RPMI7951 (cell line): ENCODE data around the gene GYPA. TPM values are rescaled to one million over a fixed set of nuclear protein-coding genes. Genes with fewer than 3 reads are reported as not detected.
"Not testable (repeated sequence)": the region's sequence is repeated elsewhere in the genome, so short reads cannot be mapped to it uniquely, and the experiment has no call there.

ENCODE experiments used
- DNase-seq: peaks from one replicate; pipeline ENCODE4 v3.0.0-alpha.2; 2012; ENCODE audit warnings: low read depth
- total RNA-seq: library from RNA; depleted of rRNA; stranded (reverse); fragments of >200 nt; shearing (Covaris generic); gene quantifications from 2 replicates; pipeline ENCODE4 v1.2.3, GENCODE V29; 2014; rRNA removed

The GYPA gene
- not detected in 2 replicates for total RNA-seq

DNA sequence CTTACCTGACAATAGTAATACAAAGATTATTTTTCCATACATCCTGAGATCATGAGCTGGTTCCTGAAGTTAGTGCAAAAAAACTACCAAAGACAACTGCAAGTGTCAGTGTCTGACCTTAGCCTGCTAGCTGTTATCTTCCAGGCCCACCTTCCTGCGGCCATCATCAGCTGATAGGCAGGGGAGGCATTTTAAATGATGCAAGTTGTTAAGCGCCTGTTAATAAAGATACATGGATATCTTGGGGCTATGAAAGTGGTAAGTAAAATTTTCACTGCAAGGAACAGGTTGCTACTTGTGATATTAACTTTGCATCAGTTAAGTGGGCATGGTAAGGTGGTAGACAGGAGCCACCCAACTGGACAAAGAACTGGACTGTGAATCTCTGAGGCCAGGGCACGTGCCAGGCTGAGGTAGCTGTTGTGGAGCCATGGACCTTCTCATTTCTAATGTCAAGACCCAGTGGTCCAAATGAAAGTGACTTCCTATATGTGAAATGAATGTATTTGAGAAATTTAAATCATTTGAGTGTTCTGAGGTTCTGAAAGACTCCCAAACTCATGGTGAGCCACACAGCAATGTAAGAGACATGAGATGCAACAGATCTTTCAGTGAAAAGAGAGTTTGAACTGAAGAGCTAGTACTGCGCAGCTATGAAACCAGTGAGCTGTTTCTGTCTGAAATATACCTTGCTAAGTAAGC is at the start of gene GYPA:
TSS of gene GYPA (minus strand) at position 125 of the 702 bp plus-strand sequence. CDS start at position 42, 83 bp downstream.
- DNase-seq = not testable (repeated sequence)

DNA sequence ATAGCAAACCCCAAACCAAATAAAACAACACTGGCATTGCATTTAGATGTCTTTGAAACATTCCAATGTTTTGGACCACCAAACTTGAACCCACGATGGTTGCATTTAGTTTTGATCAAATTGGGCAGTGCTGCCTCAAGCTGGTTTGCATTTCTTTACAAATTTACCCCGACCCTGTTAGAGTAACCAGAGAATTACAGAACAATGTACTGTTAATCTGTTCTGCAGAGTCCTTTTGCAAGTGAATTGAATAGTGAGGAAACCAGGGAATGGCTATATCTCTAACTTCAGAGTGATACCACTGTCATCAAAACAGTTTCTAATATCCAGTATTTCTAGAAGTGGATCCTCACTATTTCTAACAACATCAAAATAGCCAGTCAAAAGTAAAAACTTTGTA is 49.5 kb upstream of the GYPA start:
- DNase-seq = no peak

DNA sequence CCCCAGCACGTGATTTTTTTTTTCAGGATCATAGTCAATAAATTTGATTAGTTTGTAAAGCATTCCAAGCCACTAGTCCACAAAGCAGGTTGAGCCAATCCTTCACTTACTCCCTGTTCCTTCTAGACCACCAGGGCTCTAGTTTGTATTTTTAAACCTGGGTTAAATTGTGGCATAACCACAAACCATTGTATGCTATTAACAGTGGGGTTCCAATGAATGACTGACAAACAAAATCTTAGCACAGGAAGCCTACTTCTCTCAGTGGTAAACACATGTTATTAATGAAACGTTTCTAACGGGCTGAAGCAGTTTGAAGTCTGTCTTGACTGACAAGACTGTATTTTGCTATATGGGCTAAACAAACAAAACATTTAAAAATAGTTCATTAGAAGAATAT is 48.6 kb upstream of the GYPA start:
- DNase-seq = no peak

DNA sequence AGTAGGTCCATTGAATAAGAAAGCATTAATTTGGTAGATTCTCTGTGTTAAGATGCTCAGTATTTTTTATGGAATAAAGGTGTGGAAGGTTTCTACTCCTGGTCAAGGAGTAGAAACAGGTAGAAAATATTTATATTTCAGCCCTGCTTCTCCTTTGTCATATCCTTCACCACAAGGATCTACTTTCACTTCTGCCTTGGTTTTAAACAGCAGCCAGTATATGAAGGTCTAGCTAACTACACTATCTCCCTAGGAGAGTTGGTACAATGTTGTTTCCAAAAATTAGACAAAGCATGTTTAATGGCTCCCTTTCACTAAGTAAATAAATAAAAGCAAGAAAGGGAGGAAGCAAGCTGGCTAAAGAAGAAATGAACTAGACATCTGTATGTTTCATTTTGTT is 44.6 kb upstream of the GYPA start:
- no peak for DNase-seq

DNA sequence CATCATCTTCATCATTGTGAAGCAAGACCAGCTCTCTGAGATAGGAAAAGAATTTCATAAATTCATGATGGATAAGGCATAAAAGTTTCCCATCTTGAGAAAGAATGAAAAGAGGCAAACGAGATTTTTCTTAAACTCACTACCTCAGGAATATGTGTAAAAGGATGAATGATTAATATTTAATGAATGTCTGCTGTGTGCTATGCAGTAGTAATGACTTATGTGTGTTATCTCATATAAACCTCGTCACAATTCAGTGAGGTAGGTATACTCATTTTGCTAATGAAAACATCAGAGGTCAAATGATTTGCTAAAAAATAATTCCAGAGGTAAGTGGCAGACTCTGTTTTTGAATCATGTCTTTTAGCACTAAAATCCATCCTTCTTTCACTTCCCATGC is 42.6 kb upstream of the GYPA start:
- no peak for DNase-seq

DNA sequence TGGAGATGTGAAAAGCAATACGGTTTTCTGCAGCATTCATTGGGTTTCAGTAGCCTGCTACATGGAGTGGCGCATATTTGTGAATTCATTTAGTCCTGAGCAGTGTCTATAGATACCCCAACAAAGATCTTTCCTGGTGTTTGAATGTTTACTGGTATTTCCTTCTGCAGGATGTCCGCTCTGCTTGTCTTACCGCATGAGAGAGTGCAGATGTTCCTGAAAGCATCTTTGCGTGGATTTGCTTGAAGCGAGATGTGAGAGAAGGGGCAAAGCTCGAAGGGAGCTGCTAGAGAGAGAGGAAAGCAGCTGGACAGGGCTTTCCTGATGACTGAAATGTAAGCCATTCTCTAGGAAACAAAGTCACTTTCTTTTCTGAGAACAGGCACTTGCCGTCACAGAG is 40.9 kb upstream of the GYPA start:
- no peak for DNase-seq

DNA sequence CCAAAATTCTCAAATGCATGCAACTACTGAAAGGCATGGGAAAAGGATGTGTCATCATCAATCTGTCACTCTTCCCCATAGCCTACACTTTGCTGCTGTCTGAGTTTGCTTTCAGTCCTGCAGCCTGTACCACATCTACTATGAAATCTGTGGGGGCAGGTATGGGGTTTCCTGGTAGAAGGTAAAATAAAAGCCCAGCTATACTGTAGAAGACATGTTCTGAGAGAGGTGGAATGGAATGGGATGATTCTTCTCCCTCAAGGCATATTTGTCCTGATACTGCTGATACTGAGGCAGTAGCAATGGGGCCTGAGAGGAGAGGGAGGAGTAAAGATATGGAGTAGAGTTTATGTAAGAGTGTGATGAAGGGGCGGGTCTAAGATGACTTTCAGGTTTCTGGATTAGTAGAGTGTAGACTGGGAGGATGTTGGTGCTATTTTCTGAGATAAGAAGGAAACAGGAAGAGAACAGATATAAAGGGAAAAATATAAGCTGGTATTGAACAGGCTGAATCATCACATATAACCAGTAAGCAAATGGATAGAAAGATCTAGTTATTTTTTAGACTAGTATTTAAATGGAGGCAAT is 38.7 kb upstream of the GYPA start:
- no peak for DNase-seq

DNA sequence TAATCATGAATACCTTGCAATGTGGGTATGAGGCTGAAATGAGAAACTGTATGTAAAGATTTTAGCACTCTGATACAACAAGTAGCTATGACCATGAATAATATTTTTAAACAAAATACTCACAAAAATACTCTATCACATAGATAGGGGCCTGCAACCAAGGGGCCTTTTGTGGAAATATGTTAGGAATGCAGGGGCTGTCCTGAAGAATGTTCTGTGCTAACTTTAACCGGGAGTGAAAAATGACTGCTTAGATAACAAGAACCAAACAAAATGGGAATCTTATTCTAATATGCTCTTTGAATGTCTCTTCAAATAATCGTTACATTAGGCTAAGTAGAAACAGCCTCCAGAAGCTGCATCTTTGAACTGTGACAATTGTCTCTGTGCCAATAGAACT is 37.9 kb upstream of the GYPA start:
- DNase-seq = no peak

DNA sequence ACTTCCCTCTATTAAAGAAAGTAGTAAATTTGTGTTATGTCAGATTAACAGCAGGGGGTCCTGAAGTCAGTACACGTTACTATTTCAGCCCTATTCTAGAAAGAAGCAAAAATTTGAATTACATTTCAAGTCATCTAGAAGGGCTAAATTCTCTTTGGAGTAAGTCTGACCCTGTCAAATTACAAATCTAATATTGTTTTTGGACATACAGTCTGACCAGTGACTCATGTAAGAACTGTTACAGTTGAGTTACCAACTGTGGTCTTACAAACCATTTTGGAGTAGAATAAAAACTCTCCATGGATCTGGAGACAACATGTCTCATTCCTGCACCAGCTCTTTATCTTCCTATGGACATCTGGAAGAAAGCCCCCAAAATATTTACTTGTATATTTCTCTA is 36.0 kb upstream of the GYPA start:
- no peak for DNase-seq

DNA sequence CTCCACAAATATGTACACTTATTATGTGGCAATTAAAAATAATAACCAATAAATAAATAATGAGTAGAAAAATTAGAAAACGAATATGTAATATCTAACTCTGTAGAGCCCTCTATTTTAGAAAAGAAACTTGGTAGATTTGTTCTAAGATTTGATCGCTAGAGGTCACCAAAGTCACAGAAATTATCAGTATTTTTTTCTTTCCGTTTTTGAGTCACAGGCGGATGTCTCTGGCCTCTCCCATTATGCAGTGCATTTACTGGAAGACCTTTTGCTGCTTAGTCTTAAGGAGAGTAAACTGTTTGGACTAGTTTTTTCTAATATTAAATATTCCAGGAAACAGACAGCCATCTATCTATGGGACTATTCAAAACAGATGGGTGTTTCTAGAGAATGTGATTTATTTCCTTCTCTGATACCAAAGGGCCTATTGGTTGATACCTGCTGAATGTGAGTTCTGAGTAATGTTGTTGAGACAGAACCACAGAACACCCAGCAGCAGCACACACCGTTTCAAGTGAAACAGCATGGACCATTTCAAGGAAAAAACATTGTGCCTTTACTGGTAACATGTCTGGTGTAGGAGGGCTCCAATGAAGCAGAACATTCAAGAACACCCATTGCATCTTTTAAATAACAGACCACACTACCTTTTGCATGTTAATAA is 34.0 kb upstream of the GYPA start:
- peak; percentile 40 for DNase-seq

DNA sequence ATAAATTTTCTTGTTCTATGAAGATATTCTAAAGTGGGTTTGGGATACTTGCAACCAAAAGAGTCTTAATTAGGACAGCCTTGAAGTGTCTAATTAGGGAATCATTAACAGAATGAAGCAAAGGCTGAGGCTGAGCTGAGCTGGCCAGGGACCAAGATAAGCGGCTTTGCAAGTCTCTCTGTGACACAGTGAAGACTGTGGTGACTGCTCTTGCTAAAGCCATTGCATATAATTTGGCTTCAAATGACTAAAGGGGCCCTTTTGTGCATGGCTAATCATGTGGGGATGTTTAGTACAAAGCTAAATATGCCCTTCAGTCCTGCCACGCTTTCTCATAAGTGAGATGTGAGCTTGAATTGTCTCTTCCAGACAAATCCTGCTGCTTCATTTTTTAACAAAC is 31.2 kb upstream of the GYPA start:
- no peak for DNase-seq

DNA sequence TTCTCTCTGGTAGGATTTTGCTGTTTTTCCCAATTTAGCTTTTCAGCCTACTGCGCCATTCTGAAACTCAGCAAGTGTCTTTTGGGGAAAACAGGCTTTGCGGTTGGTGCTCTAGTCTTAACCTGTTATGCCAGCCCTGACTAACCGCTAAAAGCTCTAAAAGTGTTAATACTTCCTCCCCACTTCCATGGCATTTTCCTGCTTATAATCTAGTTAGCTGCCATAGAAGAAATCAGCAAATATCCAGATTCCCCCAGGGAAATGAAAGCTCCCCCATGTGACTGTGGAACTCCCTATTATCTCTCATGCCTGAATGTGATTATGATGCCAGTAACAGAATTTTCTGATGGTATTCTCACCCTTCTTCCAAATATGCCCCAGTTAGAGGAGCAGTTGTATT is 28.7 kb upstream of the GYPA start:
- DNase-seq = no peak

DNA sequence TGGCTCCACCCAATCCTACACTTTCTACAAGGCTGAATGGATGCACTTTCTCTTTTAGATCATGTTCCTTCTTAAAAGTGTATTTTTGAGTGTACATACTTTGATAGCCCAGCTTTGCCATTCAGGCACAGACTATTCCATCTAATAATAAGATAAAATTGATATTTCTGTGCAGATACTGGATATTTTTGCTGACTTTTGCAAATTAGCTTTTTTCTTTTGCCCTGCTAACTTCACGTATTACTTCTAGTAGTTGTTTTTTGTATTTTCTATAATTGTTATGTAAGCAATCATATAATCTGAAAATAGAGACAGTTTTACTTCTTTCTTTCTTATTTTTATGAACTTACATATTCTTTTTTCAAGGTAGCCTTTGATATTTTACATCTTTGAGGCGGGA is 13.5 kb upstream of the GYPA start:
- DNase-seq = no peak

DNA sequence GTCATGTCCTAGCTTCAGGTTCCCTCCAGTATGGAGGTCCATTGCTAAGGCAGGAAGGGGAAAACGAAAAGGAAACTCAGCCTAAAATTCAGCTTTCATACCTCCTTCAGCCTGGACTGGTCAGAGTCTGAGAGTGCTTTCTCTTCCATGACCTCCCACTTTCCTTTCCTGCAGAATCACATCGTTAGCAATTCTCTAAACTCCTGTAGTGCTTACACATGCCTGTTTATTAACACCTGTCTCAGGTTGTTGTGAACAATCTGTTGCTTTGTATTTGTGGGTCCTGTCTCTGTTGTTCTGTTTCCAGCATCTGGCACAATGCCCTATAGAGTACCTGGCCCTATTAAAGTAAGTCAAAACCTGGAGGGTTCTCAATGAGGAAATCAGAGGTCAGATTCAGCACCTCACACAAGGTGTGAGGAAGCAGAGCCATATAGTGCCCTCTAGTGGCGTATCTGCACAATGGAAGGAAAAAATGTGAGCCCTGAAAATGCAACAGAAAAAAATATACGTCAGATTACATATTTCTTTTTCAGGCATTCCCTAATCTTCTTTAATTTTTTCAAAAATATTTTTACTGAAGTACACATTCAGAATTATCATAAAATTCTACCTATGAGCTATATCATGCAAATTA is 2.3 kb upstream of the GYPA start:
- DNase-seq = not testable (repeated sequence)

DNA sequence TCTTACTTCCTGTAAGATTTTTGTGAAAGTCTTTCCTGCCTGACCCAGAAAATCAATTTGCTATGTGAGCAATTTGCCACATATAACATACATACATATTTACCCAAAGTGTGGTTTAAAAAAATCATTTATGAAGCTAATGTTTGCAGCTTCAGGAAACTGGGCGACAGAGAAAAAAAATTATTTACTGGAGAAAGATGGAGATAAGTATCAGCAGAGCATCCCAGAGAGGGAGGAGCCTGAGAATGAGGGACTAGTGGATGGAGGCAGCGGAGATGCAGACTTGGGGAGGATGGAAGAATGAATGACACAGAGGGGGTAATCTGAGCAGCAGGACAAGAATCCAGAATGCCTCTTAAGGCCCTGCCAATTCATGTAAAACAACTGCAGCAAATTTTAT is 975 bp upstream of the GYPA start:
- DNase-seq = no peak

DNA sequence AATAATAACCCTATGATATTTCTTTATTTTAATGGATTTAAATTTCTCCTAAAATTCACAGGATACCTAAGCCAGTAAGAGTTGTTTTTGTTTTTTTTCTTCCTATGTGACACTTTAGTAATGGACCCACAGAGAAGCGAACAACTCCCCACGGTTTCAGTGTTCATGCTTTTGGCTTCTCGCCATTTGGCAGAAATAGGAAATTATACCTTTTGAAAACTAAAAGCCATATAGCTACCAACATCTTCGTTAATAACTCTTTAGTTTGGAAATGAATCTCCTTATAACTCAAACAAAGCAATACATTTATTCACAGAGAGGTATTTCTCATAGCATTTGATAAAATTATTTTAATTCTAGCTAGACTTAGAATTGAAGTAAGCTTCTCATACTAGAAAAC is 527 bp downstream of the GYPA start:
- not testable (repeated sequence) for DNase-seq

DNA sequence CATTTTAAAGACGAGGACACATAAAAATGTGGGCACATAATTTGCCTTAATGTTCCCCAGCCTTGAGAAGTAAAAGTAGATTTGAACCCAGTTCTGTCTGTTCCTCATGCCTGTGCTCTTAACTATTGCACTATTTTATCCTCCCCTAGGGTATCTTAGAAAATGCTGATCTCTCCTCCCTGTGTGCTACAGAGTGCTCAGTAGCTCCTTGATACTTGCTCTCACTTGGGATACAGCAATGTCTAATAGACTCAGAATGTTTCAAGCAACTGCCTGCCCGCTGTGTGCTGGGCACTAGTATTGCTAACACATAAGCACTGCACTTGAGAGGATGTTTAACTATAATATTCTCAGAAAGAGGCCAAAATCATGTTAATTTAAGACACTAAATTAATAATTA is 971 bp downstream of the GYPA start:
- DNase-seq = not testable (repeated sequence)

DNA sequence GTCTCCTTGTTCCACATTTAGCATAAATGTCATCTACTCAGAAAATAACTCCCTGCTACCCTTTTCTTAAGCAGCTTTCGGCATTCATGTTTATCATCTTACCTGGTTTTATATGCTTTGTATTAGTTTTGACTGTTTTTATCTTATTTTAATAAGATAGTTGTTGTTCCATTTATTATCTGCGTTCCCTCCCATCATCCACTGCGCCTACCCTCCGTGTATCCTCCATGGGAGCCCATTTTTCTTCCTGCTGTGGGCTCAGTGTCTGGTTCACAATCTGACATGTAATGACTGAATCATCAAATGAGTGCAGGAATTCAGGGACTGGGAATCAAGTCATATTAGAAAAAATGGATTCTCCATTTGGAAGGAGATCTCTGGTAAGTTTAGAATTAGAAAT is 2.3 kb downstream of the GYPA start:
- DNase-seq = not testable (repeated sequence)

DNA sequence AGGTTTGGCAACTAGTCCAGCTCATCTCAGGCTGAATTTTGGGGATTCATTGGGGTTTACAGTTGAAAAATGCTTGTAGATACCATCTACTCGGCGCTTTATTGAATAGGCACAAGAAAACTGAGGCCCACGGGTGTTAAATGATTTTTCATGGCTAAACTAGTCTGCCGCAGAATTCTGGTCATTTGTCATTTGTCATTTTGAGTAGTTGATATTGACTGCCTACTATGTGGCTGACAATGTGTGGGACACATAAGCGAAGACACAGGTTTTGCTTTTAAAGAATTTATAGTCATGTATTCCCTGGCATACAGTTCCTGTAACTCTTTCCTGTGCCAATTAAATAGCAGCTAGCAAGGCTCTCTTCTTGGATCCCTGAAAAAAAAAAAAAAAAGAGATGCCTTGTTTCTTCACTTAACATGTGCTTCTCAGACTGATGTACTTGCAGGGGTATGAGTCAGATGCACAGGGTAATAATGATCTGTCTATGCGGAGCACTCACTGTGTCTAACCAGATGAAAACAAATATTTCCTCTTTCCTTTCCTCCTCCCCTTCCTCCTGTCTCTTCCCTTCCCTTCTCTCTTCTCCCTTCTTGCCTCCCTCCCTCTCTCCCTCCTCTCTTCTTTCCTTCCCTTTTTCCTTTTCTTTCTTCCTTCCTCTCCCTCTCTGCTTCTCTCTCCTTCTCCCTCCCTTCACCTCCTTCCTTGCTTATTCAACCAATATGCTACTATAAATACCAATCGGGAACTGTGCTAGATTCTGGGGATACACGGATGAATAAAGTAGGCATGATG is 3.2 kb downstream of the GYPA start:
- DNase-seq = not testable (repeated sequence)

DNA sequence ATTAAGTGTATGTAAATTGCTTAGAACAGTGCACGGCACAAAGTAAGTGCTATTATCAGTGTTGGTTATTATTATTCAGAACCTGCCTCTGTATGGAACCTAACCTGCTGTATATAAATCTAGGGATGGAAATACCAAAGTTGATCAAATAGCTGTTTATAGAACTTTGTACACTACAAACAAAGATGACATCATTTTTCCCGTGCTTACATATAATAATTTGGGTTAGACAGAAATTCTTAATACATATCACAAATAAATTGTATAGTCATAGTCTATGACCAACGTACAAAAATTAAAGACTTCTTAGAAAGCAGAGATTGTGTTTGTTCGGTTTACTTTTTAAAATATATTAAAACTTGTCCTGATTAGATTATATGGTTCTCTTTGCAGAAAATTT is 4.3 kb downstream of the GYPA start:
- not testable (repeated sequence) for DNase-seq

DNA sequence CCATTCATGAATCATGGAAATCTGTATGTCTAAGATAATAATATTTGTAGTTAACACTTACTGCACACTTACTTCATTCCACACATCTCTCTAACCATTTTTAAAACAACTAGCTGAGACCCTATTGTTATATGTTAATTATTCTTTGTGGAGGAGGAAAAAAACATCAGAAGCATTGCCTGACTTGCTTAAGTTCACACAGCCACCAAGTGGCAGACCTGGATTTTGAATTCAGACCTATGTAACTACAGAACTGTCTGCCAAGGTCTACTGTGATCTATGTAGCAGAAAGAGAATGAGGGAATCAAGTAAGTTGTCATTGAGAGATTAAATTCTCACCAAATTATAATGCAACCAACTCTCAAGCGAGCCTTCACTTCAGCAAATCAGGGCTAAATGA is 10.4 kb downstream of the GYPA start:
- not testable (repeated sequence) for DNase-seq

DNA sequence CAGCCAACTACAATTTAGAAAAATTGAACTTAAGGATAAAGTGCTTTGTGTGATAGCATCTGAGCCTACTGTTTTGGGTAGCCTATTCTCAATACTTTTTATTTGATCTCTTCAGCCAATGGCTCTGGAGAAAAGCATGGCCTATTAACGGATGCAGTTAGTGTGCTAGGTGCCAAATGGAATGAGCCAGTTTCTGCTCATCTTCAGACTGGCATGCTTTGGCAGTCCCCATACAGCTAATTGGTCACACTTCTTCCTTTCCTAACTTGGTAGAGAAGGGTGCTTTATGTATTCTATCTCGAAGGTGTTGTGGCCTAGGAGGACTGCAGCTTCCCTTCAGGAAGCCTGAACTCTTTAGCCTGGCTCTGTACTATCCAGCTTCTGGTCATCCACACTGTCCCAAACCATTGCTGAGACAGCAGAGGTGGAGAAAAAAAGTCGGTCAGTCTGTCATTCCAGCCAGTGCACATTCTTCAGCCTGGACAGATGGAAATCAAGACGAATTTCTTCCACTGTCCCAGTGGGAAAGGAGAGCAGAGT is 11.1 kb downstream of the GYPA start:
- not testable (repeated sequence) for DNase-seq
